Measurements from ENCODE around the gene GDF15.

The GDF15 gene

GRCh38 chr19:18391509-18392075, 5.6 kb downstream of the GDF15 start:
- no peak overlapping the region for H3K4me3 ChIP-seq (ENCODE audit: control insufficient read depth, low read depth, low read length)
- DNase-seq (ENCODE audit: low read depth) = no peak
- no peak for TF ChIP-seq CTCF (IDR thresholded peaks at IDR 0.05; ENCODE audit: control insufficient read depth, insufficient read depth, low read depth, low read length, missing control alignments)

GRCh38 chr19:18392417-18392816, 6.5 kb downstream of the GDF15 start:
- no peak overlapping the region for H3K4me3 ChIP-seq (ENCODE audit: control insufficient read depth, low read depth, low read length)
- no peak for TF ChIP-seq CTCF (IDR thresholded peaks at IDR 0.05; ENCODE audit: control insufficient read depth, insufficient read depth, low read depth, low read length, missing control alignments)
- DNase-seq (ENCODE audit: low read depth) = no peak

GRCh38 chr19:18392926-18393325, 7.0 kb downstream of the GDF15 start:
- DNase-seq (ENCODE audit: low read depth) = no peak
- TF ChIP-seq CTCF (IDR thresholded peaks at IDR 0.05; ENCODE audit: control insufficient read depth, insufficient read depth, low read depth, low read length, missing control alignments) = no peak

GRCh38 chr19:18393836-18394235, 7.9 kb downstream of the GDF15 start:
- TF ChIP-seq CTCF (IDR thresholded peaks at IDR 0.05; ENCODE audit: control insufficient read depth, insufficient read depth, low read depth, low read length, missing control alignments) = no peak
- no peak overlapping the region for H3K4me3 ChIP-seq (ENCODE audit: control insufficient read depth, low read depth, low read length)
- no peak for DNase-seq (ENCODE audit: low read depth)

More at GRCh38 chr19:18392926-18393325, 7.0 kb downstream of the GDF15 start:
- no peak overlapping the region for H3K4me3 ChIP-seq (ENCODE audit: control insufficient read depth, low read depth, low read length)

- no peak for DNase-seq (ENCODE audit: low read depth)
- no peak overlapping the region for H3K4me3 ChIP-seq (ENCODE audit: control insufficient read depth, low read depth, low read length)
- no peak for TF ChIP-seq CTCF (IDR thresholded peaks at IDR 0.05; ENCODE audit: control insufficient read depth, insufficient read depth, low read depth, low read length, missing control alignments)
These were observed 10.7 kb downstream of the GDF15 start for GRCh38 chr19:18396471-18397241.

- no peak within 1 kb of the TSS for H3K4me3 ChIP-seq (ENCODE audit: control insufficient read depth, low read depth, low read length)
- TF ChIP-seq CTCF (IDR thresholded peaks at IDR 0.05; ENCODE audit: control insufficient read depth, insufficient read depth, low read depth, low read length, missing control alignments) = no peak
- no peak for DNase-seq (ENCODE audit: low read depth)
These were observed 11.6 kb downstream of the GDF15 start, which contains the start of gene LRRC25 for GRCh38 chr19:18397242-18398202. Gene LRRC25 (minus strand): TSS chr19:18397622. CDS start chr19:18396963, 659 bp downstream.

Data from AG09309 (cell line).